ENCODE data around the gene UCK2. TPM values are rescaled to one million over a fixed set of nuclear protein-coding genes. Genes with fewer than 3 reads are reported as not detected.
A peak's percentile ranks its signal among the peaks of the same experiment; 100 is the strongest.

The UCK2 gene
- total RNA-seq, 1 donor from 2014 or later: 49.8 TPM

DNA sequence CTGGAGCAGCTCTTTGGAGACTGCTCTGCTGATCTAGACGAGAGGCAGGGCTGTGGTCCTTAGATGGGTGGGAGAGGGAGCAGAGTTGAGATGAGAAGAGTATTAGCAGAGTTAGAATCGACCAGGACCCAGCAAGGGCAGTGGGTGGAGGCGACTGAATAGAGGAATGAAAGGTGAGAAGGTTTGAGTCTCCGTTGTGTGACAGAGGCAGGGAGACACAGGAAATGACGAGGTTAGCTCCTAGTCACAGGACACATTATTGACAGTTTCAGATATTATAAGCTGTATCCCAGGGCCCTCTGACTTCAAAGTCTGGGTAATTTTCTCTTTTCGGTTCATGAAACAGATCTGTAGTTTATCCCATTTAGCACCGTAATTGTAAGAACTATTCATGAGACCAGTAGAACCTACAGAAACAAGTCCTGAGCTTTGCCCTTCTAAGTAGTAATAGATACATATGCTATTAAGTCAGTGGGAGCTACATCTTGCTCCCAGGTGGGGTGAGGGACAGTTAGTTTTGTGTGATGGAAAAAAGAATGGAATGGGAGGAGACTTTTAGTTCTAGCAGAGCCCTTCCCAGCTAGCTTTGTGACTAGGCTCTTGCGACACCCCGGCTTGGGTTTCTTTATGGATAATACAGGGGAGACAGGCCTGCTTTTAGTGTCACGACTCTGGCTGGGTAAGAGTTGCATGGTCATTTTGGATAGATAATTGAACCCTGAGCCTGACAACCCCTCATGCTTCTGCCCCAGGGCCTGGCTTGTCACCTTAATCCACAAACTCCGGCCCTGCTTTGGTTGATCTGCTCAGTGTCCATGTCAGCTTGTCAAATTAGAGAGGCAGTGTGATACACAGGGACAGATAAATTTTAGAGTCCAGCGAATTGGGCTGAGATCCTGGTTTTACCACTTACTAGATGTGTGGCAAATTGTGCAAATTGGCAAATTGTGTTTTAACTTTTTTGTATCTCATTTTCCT is 70.2 kb downstream of the UCK2 start:
- TF ChIP-seq, protein P1, sequence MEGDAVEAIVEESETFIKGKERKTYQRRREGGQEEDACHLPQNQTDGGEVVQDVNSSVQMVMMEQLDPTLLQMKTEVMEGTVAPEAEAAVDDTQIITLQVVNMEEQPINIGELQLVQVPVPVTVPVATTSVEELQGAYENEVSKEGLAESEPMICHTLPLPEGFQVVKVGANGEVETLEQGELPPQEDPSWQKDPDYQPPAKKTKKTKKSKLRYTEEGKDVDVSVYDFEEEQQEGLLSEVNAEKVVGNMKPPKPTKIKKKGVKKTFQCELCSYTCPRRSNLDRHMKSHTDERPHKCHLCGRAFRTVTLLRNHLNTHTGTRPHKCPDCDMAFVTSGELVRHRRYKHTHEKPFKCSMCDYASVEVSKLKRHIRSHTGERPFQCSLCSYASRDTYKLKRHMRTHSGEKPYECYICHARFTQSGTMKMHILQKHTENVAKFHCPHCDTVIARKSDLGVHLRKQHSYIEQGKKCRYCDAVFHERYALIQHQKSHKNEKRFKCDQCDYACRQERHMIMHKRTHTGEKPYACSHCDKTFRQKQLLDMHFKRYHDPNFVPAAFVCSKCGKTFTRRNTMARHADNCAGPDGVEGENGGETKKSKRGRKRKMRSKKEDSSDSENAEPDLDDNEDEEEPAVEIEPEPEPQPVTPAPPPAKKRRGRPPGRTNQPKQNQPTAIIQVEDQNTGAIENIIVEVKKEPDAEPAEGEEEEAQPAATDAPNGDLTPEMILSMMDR (IDR thresholded peaks at IDR 0.05): no peak
- H3K27me3 Mint-ChIP-seq (ENCODE audit: unreplicated experiment): no peaks in the 10 kb centered on the region
- no peaks in the 10 kb centered on the region for H3K9me3 Mint-ChIP-seq (ENCODE audit: unreplicated experiment)
- H3K4me1 Mint-ChIP-seq (ENCODE audit: unreplicated experiment): peaks cover 78% of the 10 kb centered on the region
- H3K27ac Mint-ChIP-seq (ENCODE audit: unreplicated experiment): peak overlapping the region; percentile 98
- no peak overlapping the region for H3K4me3 Mint-ChIP-seq (ENCODE audit: unreplicated experiment)
- H3K36me3 Mint-ChIP-seq (ENCODE audit: unreplicated experiment): peaks cover 8% of the 10 kb centered on the region
- DNase-seq (ENCODE audit: extremely low spot score, unreplicated experiment): no peak

GRCh38 chr1:165898837-165899236 is 71.4 kb downstream of the UCK2 start:
- peaks cover 86% of the 10 kb centered on the region for H3K4me1 Mint-ChIP-seq (ENCODE audit: unreplicated experiment)
- peaks cover 13% of the 10 kb centered on the region for H3K36me3 Mint-ChIP-seq (ENCODE audit: unreplicated experiment)
- DNase-seq (ENCODE audit: extremely low spot score, unreplicated experiment): no peak
- TF ChIP-seq, protein P1 (IDR thresholded peaks at IDR 0.05): no peak
- no peaks in the 10 kb centered on the region for H3K27me3 Mint-ChIP-seq (ENCODE audit: unreplicated experiment)
- H3K4me3 Mint-ChIP-seq (ENCODE audit: unreplicated experiment): peak overlapping the region; percentile 33
- peak overlapping the region; percentile 98 for H3K27ac Mint-ChIP-seq (ENCODE audit: unreplicated experiment)
- no peaks in the 10 kb centered on the region for H3K9me3 Mint-ChIP-seq (ENCODE audit: unreplicated experiment)

- Mint-ChIP-seq H3K27me3 (ENCODE audit: unreplicated experiment) (no peaks in the 10 kb centered on the region), H3K4me3 (ENCODE audit: unreplicated experiment) (no peak overlapping the region), H3K27ac (ENCODE audit: unreplicated experiment) (peak overlapping the region; percentile 98), H3K4me1 (ENCODE audit: unreplicated experiment) (peaks cover 85% of the 10 kb centered on the region), H3K9me3 (ENCODE audit: unreplicated experiment) (no peaks in the 10 kb centered on the region), H3K36me3 (ENCODE audit: unreplicated experiment) (peaks cover 13% of the 10 kb centered on the region)
- TF ChIP-seq, protein P1 (IDR thresholded peaks at IDR 0.05): no peak
- no peak for DNase-seq (ENCODE audit: extremely low spot score, unreplicated experiment)
Observed at GRCh38 chr1:165899461-165899941, 72.1 kb downstream of the UCK2 start.

DNA sequence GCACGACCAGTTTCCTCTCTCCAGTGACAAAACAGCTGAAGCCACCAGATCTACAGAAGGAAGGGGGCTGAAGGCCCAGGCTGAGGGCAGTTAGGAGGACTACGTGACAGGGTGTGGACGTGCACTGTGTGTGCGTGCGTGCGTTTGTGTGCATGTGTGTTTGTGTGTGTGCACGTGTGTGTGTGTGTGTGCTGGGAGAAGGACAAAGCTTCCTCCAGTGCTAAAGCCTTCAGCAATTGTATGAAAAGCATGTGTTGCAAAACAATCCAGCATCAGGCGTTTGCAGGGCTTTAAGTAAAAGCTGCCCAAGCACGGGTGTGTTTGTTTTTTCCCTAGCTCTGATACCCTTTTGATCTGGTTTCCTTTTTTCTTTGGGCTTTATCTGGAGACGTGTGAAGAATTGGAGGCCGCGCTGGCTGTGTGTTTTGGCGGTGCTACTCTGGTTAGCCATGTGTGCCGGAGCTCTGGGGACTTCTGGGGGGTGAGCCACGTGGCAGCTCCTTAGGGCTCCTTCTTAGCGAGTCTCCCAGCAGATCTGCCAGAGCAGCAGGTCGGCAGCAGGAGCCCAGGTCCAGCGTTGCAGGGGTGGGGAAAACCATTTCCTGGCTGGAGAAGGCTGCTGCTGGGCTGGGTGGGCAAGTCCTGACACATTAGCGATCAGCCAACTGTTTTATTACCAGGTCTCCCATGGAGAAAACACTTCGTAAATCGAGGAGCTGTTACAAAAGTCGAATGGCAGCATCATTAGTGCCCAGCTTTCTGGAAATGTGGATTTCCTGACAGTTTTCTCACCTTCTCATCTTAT is 73.4 kb downstream of the UCK2 start:
- Mint-ChIP-seq H3K4me3 (ENCODE audit: unreplicated experiment) (no peak overlapping the region), H3K9me3 (ENCODE audit: unreplicated experiment) (no peaks in the 10 kb centered on the region), H3K27me3 (ENCODE audit: unreplicated experiment) (no peaks in the 10 kb centered on the region), H3K4me1 (ENCODE audit: unreplicated experiment) (peaks cover 72% of the 10 kb centered on the region), H3K36me3 (ENCODE audit: unreplicated experiment) (peaks cover 17% of the 10 kb centered on the region), H3K27ac (ENCODE audit: unreplicated experiment) (peak overlapping the region; percentile 98)
- TF ChIP-seq, protein P1 (IDR thresholded peaks at IDR 0.05): no peak
- DNase-seq (ENCODE audit: extremely low spot score, unreplicated experiment): no peak

All from osteocyte (in vitro differentiated cells).